Tibial artery (tissue), 4 donors: Measurements from ENCODE around the gene PLEKHA4.
A peak's percentile ranks its signal among the peaks of the same experiment; 100 is the strongest.
"Not testable (repeated sequence)": the region's sequence is repeated elsewhere in the genome, so short reads cannot be mapped to it uniquely, and the experiment has no call there.

Experiments used
- DNase-seq, 2 donors: peaks; one replicate each; pipeline ENCODE4 v3.0.0-alpha.2; 2019
- H3K27ac ChIP-seq, 2 donors: fragments of 200-600 bp; sonication (generic) in 1 of 2; 1 replicate in 1 of 2; 2 replicates in 1 of 2; pipeline ENCODE4 v1.5.1; 2018 to 2019; ENCODE audit warnings: mild to moderate bottlenecking in 1 of 2
- H3K27me3 ChIP-seq, 2 donors: fragments of 200-600 bp; sonication (generic) in 1 of 2; one replicate each; pipeline versions ENCODE4 v1.5.1 to v1.6.0; 2016 to 2019
- H3K36me3 ChIP-seq, 3 donors: fragments of 200-600 bp; sonication (generic) in 2 of 3; one replicate each; pipeline ENCODE4 v1.5.1; 2016 to 2019; ENCODE audit warnings: mild to moderate bottlenecking in 2 of 3
- H3K4me1 ChIP-seq, 4 donors: fragments of 200-600 bp; sonication (generic) in 2 of 4; 1 replicate in 3 of 4; 2 replicates in 1 of 4; pipeline ENCODE4 v1.5.1; 2016 to 2019
- H3K4me3 ChIP-seq, 2 donors: fragments of 200-600 bp; sonication (generic) in 1 of 2; 1 replicate in 1 of 2; 2 replicates in 1 of 2; pipeline ENCODE4 v1.5.1; 2018 to 2019; ENCODE audit warnings: mild to moderate bottlenecking in 2 of 2
- H3K9me3 ChIP-seq, 3 donors: fragments of 200-600 bp; sonication (generic) in 1 of 3; one replicate each; pipeline ENCODE4 v1.5.1; 2016 to 2019
- CTCF ChIP-seq, 2 experiments: fragments of 200-600 bp in 1 of 2; fragments of 450-650 bp in 1 of 2; IDR thresholded peaks; one replicate each; pipeline ENCODE4 v1.5.1; 2017 to 2019; ENCODE audit warnings: antibody characterized with exemption in 2 of 2, mild to moderate bottlenecking in 1 of 2, moderate library complexity in 1 of 2
- intact Hi-C: fragments of 100-400 bp; cut with DNase I; formaldehyde crosslinking; loops from one replicate; pipeline ENCODE4 v1.15.0; 2023; ENCODE audit warnings: low total_unique reads

Gene PLEKHA4

GRCh38 chr19:48895226-48895625, 26.8 kb upstream of the PLEKHA4 start:
- Histone ChIP-seq H3K4me1 (peaks cover 0 to 18% (median 8%) of the 10 kb centered on the region in 4 donors), H3K4me3 (peak overlapping the region in 1 of 2 donors; percentile 52), H3K36me3 (no peaks in the 10 kb centered on the region), H3K9me3 (no peaks in the 10 kb centered on the region), H3K27ac (no peak overlapping the region), H3K27me3 (no peaks in the 10 kb centered on the region)
- no peak for TF ChIP-seq CTCF (IDR thresholded peaks at IDR 0.05)
- no peak for DNase-seq
- intact Hi-C loops: no loop called here

GRCh38 chr19:48890551-48890950, 22.1 kb upstream of the PLEKHA4 start:
- H3K36me3 ChIP-seq: no peaks in the 10 kb centered on the region
- TF ChIP-seq CTCF (IDR thresholded peaks at IDR 0.05): no peak
- intact Hi-C loops: no loop called here

GRCh38 chr19:48889496-48889895, 21.1 kb upstream of the PLEKHA4 start:
- H3K36me3 ChIP-seq, H3K4me1 ChIP-seq, H3K4me3 ChIP-seq, H3K27me3 ChIP-seq, H3K27ac ChIP-seq, intact Hi-C loops, H3K9me3 ChIP-seq, DNase-seq: not testable (repeated sequence)

More at GRCh38 chr19:48890551-48890950, 22.1 kb upstream of the PLEKHA4 start:
- Histone ChIP-seq H3K27ac (no peak overlapping the region), H3K27me3 (no peaks in the 10 kb centered on the region), H3K4me1 (peaks cover 0 to 4% (median 1%) of the 10 kb centered on the region in 4 donors), H3K4me3 (no peak overlapping the region), H3K9me3 (no peaks in the 10 kb centered on the region)
- DNase-seq: no peak

GRCh38 chr19:48887861-48888612, 19.6 kb upstream of the PLEKHA4 start:
- Histone ChIP-seq H3K27me3 (no peaks in the 10 kb centered on the region), H3K4me3 (no peak overlapping the region), H3K27ac (no peak overlapping the region), H3K9me3 (no peaks in the 10 kb centered on the region), H3K4me1 (no peaks in the 10 kb centered on the region), H3K36me3 (no peaks in the 10 kb centered on the region)
- intact Hi-C loops: no loop called here
- DNase-seq: no peak
- no peak for TF ChIP-seq CTCF (IDR thresholded peaks at IDR 0.05)

GRCh38 chr19:48883726-48884125, 15.3 kb upstream of the PLEKHA4 start:
- no peak overlapping the region for H3K4me3 ChIP-seq
- no peak for TF ChIP-seq CTCF (IDR thresholded peaks at IDR 0.05)
- intact Hi-C loops: no loop called here
- peaks cover 0 to 12% (median 5%) of the 10 kb centered on the region in 4 donors for H3K4me1 ChIP-seq
- peaks cover 0 to 12% (median 0%) of the 10 kb centered on the region in 3 donors for H3K36me3 ChIP-seq
- DNase-seq: no peak
- no peak overlapping the region for H3K27ac ChIP-seq
- no peaks in the 10 kb centered on the region for H3K9me3 ChIP-seq
- H3K27me3 ChIP-seq: no peaks in the 10 kb centered on the region

- Histone ChIP-seq H3K36me3 (peaks cover 10 to 28% (median 11%) of the 10 kb centered on the region in 3 donors), H3K9me3 (no peaks in the 10 kb centered on the region), H3K27ac (peak overlapping the region in 1 of 2 donors; percentile 37), H3K4me3 (no peak overlapping the region), H3K4me1 (peaks cover 0 to 29% (median 16%) of the 10 kb centered on the region in 4 donors), H3K27me3 (no peaks in the 10 kb centered on the region)
- no peak for TF ChIP-seq CTCF (IDR thresholded peaks at IDR 0.05)
- intact Hi-C loops: no loop called here
- DNase-seq: no peak
Observed at GRCh38 chr19:48881741-48882657, 13.6 kb upstream of the PLEKHA4 start.

GRCh38 chr19:48879696-48880095, 11.3 kb upstream of the PLEKHA4 start:
- not testable (repeated sequence) for H3K27me3 ChIP-seq, DNase-seq, H3K9me3 ChIP-seq, H3K4me3 ChIP-seq
- Histone ChIP-seq H3K36me3 (peaks cover 27 to 46% (median 30%) of the 10 kb centered on the region in 3 donors), H3K4me1 (peaks cover 0 to 46% (median 31%) of the 10 kb centered on the region in 4 donors), H3K27ac (peak overlapping the region; percentile 33 to 99)
- intact Hi-C loops: loop anchor here (10.0 kb wide), 1 partner anchor 85 kb away; the partner anchor contains the start of gene FTL
